Fibroblast of gingiva (primary cell): ENCODE data around the gene IFI35.
"Not testable (repeated sequence)": the region's sequence is repeated elsewhere in the genome, so short reads cannot be mapped to it uniquely, and the experiment has no call there.

Source experiments
- DNase-seq: peaks from one replicate; pipeline ENCODE4 v3.0.0-alpha.2; 2011; ENCODE audit warnings: low read depth

Gene IFI35

GRCh38 chr17:43006639-43007551, at the start of gene IFI35:
IFI35 (plus strand) TSS chr17:43006784; CDS start chr17:43006948, 164 bp downstream.
- peak; percentile 83 for DNase-seq

- DNase-seq = peak; percentile 92
Observed at GRCh38 chr17:42964161-42964932, 42.2 kb upstream of the IFI35 start, which contains the start of gene AARSD1. AARSD1 (minus strand) TSS chr17:42964454; CDS start chr17:42964440, 14 bp downstream.

- no peak for DNase-seq
Observed at GRCh38 chr17:42967925-42968324, 38.7 kb upstream of the IFI35 start.

- no peak for DNase-seq
Observed at GRCh38 chr17:42969001-42969581, 37.5 kb upstream of the IFI35 start.

- DNase-seq = no peak
Observed at GRCh38 chr17:42971589-42971988, 35.0 kb upstream of the IFI35 start.

- not testable (repeated sequence) for DNase-seq
Observed at GRCh38 chr17:42973323-42973722, 33.3 kb upstream of the IFI35 start.

GRCh38 chr17:42975265-42975664, 31.3 kb upstream of the IFI35 start:
- DNase-seq = no peak

GRCh38 chr17:42975701-42976100, 30.9 kb upstream of the IFI35 start:
- not testable (repeated sequence) for DNase-seq

GRCh38 chr17:42979511-42980273, 26.9 kb upstream of the IFI35 start, which contains the start of gene PTGES3L:
PTGES3L (minus strand) TSS chr17:42980080; CDS start chr17:42980053, 27 bp downstream.
- no peak for DNase-seq

- peak; percentile 83 for DNase-seq
Observed at GRCh38 chr17:42980274-42980765, 26.3 kb upstream of the IFI35 start, which contains the start of gene RUNDC1. RUNDC1 (plus strand) TSS chr17:42980565; CDS start chr17:42980577, 12 bp downstream.

GRCh38 chr17:42980766-42981397, 25.7 kb upstream of the IFI35 start:
- DNase-seq = no peak

GRCh38 chr17:42982266-42982665, 24.3 kb upstream of the IFI35 start:
- DNase-seq = no peak

- no peak for DNase-seq
Observed at GRCh38 chr17:42985225-42985624, 21.4 kb upstream of the IFI35 start.

GRCh38 chr17:42989141-42989540, 17.4 kb upstream of the IFI35 start:
- no peak for DNase-seq

GRCh38 chr17:42989726-42990652, 16.6 kb upstream of the IFI35 start:
- DNase-seq = peak; percentile 50

- no peak for DNase-seq
Observed at GRCh38 chr17:42991471-42991870, 15.1 kb upstream of the IFI35 start.

- DNase-seq = no peak
Observed at GRCh38 chr17:42992872-42993271, 13.7 kb upstream of the IFI35 start.

GRCh38 chr17:42993913-42994312, 12.7 kb upstream of the IFI35 start:
- not testable (repeated sequence) for DNase-seq

GRCh38 chr17:42997390-42997983, 9.1 kb upstream of the IFI35 start:
- DNase-seq = no peak
